Activated gamma-delta T cell treated with anti-CD3 and anti-CD28 coated beads, Interleukin-2, amount 50 U/mL, for 16 hours (primary cell): ENCODE measurements around the gene CACNA1D.

Experiments used
- DNase-seq: peaks from one replicate; pipeline ENCODE4 v3.0.0-alpha.2; 2020; ENCODE audit warnings: low read depth

Gene CACNA1D

DNA sequence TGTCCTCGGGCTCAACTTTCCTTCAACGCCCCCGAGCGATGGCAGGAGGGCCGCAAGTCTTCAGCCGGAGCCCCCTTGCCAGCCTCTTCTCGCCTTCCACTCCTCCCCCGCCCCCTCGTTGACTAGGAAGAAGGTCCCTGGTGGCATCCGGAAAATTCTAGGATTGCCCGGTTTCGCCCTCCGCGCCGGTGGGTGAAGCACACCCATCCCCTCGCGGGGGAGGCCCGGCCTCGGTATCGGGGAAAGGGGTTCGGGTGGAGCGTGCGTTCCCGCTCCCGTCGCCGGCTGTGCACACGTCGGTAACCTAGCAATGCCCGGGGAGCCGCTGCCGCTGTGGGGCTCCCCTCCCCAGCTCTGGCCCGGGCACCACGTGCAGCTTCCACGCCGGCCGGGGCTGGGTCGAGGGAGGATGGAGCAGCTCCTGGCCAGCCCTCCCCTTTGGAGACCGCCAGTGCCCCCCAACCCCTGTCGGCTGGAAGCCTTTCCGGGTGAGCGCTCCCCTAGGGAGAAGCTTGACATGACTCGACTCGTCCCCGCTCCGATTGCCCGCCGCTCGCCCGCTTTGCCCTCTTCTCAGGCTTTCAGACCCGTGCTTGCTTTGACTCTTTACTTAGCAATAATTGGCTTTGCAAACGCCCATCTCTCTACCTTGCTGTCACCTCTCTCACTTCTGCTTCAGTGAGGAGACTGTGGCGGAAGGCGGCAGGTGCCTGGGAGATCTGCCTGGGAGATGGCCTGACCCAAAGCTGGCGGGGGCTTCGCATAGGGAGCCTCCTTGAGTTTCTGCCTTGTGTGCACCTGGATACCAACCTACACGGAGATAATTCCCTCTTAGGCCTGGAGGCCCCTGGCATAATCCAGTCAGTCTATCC, 1.3 kb downstream of the CACNA1D start:
- no peak for DNase-seq

DNA sequence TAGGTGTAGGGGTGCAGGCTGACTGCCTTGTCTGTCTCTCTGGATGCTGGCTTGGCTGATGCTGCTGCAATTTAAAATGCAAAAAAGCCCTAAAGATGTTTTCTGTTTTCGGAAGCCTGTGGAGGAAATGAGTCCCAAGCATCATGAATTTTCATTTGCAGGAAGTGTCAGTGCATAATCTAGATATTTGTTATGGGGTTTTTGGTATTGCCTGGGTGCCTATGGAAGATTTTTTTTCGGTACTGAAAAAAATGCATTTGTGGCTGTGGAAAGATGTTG, 1.9 kb downstream of the CACNA1D start:
- DNase-seq, result no peak

DNA sequence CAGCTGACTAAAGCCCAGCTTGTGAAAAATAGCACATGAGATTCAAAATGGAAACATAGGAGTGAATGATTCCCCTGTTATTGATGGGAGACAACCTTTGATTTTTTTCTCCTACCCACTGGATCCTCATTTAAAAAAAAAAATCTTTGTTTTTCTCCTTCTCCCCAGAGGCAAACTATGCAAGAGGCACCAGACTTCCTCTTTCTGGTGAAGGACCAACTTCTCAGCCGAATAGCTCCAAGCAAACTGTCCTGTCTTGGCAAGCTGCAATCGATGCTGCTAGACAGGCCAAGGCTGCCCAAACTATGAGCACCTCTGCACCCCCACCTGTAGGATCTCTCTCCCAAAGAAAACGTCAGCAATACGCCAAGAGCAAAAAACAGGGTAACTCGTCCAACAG, 2.6 kb downstream of the CACNA1D start:
- DNase-seq, result no peak

DNA sequence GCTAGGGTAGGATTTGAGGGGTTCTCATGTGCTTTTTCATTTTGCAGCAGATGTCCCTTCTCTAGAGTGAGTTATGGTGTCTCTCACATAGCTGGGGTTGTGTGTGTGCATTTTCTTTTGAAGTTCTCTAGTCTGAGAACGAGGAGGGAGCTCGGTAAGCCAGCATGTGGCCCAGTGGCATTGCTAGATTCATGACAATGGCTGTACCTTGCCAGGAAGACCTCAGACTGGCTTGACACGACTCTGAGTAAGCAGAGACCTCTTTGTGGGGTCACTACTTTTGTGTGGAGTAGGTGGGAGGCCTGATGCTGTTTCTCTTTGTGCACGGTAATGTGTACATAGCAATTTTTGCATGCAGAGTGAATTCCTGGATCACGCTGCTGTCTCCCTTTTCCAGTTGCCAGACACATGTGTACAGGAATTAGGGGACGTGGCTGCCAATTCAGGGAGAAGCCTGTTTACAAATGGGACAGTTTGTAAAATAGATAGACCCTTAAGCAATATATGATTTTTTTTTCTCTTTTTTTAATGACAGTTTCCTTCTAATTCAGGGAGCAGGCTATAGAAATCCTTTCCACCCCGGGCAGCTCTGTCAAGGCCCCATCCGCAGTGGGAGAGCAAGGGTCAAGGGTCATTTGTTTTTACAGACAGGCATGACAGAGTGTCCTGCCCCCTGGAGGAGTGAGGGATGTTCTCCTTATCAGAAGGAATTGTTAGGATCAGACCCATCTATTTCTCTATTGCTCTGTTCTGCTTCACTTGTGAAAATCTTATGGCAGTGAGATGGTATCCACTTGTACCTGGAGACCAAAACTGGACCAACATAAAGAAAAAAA, 4.6 kb downstream of the CACNA1D start:
- DNase-seq, result no peak

DNA sequence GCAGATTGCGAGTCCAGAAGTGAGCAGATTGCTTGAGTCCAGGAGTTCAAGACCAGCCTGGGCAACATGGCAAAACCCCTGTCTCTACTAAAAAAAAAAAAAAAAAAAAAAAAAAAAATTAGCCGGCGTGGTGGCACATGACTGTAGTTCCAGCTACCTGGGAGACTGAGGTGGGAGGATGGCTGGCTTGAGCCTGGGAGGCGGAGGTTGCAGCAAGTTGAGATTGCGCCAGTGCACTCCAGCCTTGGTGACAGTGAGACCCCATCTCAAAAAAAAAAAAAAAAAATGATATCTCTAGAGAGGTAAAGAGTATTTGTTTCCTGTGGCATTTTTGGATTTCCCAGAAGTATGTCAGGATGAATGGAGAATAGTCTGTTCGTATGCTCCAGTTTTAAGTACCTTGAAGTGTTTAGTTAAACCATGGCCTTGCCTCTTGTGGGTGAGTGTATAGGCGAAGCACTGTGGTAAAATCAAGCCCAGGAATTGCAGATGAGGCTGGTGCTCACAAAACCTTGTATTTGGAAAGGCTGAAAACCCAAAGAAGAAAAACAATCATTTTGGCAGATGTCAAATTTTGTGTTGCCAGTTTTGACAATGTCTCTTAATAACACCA, 5.9 kb downstream of the CACNA1D start:
- DNase-seq, result no peak

DNA sequence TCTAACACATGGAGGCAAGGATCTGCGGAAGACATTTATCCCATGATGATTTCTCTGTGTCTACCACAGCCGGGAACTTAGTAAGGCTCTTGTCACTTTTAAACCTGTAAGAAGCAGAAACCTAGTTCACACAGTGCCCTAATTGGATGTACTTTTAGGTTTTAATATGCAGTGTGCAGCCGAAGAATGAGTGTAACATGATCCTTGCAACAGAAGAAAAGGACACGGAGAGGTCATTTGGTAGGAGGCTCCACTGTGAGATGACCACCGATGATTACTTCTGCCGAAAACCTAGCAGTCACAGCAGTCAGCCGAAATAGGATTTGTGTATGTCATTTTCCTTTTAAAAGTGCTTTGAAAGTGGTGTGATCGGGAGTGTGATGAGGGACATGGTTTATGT, 6.8 kb downstream of the CACNA1D start:
- no peak for DNase-seq

DNA sequence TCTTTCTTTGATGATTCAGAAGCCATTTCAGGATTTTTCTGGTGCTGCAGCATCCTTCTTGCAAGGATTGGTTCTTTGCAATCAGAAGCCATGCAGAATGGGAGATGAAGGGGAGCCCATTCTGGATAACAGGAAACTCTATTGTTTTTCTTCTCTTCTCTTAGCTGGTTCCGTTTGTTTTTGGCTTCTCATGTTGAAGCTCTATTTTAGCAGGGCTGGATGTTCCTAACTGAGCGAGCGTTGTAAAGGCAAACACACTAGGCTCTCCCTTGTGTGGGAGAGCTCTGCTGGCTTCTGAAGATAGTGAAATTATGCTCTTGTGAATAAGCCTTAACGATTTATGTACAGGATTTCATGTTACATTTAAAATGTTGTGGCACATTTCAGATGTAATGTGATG, 8.3 kb downstream of the CACNA1D start:
- DNase-seq, result no peak

DNA sequence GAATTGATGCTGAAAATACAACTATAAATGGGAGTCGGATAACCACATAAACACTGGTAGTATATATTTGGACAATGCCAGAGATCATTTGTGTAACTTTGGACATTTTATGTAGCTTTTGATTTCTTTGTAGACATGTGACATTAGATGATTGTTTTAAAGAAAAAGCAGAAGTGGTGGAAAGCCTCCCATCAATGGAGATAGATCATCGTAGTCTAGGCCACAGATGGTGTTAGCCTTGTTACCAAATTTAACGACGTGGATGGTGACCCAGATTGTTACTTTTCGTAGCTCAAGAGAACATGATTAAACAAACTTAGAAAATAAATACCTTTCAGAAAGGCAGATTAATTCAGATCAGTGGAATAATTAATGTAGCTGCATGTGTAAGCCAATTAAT, 8.8 kb downstream of the CACNA1D start:
- DNase-seq, result no peak

DNA sequence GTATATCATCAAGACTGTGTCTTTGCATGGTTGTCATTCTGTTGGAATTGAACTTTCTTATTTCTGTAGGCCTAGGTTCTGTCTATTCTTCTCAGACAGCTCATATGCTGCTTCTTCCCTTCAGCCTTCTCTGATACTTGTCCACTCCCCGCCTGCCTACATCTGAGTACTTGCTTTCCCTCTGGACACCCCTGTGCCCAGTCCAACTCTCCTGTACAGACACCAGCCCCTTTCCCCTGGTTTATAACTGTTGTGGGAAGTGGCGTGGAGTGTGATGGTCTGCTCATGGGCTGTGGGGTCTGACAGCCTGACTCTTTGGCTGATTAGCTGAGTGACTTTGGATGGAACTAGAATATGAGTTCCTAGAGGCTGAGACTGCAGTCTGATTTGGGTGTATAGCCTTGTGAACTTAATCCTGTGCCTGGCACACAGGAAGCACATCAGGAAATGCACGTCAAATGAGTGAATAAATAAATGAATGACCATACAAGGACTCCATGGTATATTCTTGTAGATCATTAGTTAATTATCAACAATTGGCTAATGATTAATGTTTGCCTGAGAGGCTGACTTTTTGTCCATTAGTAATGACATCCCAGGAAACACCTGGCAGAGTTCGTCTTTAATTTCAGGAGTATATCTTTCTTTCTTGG, 11.8 kb downstream of the CACNA1D start:
- DNase-seq, result no peak

DNA sequence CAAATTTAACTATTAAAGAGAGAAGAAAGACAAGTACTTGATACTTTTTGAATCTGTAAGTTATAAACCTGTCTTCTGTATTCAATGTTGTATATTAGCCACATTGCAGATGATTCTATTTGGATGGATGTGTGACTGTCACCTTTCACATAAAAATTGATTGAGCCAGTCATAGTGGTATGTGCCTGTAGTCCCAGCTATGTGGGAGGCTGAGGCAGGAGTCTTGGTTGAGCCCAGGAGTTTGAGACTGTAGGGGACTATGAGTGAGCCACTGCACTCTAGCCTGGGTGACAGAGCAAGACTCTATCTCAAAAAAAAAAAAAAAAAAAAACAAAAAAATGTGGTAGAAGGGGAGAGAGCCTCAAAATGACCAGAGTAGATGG, 12.3 kb downstream of the CACNA1D start:
- DNase-seq, result no peak

DNA sequence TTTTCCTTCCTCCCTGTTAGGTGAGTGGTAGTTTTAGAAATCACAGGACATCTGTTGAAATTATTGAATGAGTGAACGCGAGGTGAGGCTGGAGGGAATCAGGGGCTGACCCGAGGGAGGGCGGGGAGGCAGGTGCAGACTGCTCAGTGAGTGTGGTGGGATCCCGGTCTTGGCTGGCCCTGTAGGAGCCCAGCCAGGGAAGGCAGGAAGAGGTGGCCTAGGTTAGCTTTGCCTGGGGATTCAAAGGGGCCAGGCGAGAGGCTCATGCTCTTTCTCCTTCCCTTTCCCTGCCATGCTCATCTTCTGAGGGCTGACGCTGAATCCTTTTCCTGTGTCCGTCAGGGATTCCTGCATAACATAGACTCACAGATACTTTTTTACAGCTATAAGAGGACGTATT, 15.1 kb downstream of the CACNA1D start:
- DNase-seq, result no peak

DNA sequence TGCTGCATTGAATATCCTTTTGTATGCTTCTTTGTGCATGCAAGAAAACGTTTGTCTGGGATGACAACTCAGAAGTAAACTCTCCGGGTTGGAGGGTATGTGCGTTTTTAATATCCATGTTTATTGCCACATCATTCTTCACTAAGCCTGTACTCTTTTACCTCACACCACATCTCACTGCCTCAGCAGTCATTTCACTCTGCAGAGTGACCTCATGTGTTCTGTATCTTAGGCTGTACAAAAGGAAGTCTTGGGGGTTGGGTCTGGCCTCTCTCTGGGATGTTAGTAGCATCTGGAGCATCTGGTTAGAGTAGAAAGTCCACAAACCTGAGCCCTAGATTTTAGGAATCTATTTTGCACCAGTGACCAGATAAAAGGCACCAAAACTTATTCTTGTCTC, 16.1 kb downstream of the CACNA1D start:
- no peak for DNase-seq

DNA sequence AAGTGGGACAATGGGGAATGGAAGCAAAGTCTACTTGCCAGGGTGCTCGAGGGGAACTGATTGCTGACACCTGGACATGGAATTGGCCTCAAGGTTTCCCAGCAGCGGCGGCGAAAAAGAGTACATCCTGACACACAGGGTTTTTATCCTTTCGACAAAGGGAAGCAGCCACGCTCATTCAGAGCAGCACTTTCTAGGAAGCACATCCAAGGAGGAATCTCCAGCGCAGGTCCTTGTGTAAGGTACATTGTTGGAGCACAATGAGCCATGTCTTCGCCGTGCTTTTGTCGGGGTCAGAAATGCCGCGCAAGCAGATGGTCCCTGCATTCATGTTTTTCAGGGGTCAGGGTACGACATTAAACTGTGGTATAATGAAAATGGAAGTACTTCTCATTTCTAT, 16.8 kb downstream of the CACNA1D start:
- DNase-seq, result no peak

DNA sequence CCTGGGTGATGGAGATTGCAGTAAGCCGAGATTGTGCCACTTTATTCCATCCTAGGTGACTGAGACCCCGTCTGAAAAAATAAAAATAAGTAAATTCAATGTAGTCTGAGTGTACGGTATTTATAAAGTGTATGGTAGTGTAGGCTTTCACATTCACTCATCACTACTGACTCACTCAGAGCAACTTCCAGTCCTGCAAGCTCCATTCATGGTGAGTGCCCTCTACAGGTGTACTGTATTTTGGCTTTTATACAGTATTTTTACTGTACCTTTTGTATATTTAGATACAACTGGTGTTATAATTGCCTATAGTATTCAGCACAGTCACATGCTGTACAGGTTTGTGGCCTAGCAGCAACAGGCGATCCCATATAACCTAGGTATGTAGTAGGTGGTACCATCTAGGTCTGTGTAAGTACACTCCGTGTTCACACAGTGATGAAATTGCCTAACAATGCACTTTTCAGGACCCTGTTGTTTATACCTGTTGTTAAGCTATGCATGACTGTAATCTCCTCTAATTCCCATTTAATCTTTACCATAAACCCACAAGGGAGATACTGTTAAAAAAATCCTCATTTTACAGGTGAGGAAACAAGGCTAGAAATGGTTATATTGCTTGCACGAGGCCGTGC, 19.3 kb downstream of the CACNA1D start:
- DNase-seq, result no peak

DNA sequence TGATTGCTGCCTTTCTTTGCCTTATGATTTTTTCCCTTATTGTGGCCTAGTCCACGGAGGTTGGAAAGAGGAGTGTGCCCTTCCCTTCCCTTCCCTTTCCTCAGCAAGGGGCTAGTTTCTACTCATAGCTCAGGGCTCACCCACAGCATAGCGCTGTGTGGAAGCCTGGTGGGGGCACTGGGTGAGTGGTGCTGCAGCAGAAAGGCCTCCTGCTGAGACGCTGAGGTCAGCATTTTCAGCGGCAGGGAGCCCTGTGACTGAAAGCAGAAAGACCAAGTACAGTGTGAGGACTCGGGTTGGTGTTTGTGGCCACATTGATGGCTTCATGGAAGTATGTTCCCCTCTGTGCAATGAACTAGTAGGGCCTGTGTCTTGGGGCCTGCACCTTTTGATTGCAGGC, 21.9 kb downstream of the CACNA1D start:
- no peak for DNase-seq

DNA sequence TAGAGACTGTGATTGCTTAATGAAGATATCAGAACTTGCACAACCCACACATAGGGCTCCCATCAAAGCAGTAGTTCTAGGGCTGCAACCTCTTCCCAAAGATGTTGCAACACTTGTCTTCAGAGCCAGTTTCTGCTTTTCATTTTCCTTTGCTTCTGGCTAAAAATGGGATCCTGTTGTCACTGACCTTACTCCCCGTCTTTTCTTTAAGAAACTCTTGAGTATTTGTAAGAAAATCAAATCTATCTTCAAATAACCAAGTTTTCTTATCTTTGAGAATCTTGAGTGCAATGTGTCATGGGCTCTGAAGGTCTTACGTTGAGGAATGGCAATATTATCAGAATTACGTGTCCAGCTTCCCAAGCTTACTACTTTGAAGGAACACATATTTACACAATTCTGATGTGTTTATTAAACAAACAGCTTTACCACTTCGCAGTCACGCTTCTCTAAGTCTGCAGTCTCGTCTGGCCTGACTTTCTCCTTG, 24.1 kb downstream of the CACNA1D start:
- no peak for DNase-seq

DNA sequence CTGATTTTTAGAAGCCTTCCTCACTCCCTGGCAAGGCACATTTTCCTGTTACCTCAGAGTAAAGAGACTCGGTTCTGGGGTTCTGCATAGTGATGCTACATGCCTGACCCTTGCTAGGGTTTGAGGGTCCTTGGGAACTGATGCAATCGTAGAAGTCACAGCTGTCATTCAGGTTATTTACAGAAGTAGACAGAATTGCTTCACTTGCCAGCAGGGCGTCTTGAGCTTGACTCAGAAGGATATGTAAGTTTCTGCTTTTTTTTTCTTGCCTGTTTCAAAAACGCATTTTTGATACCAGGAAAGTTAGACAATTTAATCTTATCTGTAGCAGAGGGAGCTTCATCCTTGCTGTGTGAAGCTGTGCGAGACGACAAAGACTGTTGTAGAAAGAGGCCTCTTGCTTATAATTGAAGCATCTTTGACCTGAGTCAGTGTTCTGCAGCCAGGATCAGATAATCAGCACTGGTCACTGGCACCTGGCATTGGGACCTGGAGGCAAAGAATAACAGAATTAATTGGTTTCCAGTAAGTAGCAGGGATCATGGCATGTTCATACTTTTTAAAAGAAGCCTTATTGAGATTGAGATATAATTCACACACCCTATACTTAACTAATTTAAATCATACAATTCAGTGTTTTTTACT, 24.8 kb downstream of the CACNA1D start:
- no peak for DNase-seq

DNA sequence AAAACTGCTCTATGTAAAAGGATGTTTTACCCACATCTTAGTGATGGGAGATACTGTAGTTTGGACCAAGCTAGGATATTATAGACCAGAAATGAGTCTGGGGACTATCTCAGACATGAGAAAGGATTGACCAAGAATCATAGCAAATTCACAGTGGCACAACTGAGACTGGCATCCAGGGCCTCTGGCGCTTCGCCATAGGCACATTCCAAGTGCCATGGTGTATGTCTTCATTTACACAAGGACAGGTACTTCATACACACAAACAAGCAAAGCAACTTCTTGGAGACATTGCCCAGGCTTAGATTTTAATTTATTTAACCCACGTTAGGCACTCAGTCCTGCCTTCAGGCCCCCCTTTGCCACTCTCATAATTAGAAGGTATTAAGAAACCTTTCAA, 28.9 kb downstream of the CACNA1D start:
- no peak for DNase-seq

DNA sequence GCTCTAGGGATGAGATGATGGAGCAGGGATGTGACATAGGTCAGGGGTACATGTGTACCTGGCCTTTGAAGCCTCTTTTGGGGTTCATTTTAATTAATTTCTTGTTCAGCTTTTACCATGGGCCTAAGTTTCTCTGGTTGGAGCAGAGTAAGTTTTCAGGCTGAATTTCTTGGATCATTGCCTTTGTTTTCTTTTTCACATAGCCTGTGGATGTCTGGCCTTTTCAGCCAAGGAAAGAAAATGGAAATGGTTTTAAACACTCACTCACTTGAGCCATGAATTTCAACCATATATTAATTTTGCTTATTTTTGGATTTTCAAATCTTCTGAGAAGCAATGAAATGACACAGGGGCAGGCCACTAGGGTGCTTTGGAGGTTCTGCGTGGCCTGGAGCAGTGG, 30.2 kb downstream of the CACNA1D start:
- no peak for DNase-seq

DNA sequence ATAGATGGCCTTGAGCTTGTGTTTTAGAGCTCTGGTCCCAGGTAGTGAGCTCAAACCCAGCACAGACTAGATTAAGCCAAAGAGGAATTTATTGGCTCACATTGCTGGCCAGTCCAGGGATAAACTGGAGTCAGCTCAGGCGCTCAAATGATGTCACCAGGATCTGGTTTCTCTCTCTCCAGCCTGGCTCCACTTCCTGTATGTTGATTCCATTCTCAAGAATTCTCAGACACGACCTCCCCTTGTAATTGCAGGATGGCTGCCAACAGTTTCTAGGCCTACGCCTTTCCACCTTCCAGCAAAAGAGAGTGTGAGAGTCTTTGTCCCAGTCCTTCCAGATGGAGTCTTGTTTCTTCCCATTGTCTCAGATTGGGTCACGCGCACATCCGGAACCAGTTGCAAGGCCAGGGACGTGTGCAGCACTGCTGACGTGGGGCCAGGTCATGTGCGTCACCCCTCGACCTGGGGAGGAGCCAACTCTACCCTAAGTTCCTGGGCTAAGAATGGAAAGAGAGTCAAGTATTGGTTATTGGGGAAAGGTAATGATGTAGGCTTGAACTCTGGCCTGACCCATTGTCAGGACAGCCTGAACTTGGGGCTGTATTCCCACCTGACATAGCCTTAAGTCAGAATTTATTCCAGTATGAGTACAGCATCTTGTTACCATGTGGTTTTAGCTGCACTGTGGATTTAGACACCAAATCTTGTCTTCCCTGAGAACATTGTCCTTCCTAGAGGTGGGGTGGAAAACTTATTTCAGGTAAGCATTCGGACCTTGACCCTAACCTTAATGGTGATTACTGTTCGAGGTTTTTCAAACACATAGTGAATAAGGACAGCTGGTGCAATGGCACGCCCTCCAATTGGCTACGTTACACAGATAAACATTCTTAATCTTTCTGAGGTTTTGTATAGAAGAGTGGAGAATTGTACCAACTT, 31.6 kb downstream of the CACNA1D start:
- DNase-seq, result no peak

DNA sequence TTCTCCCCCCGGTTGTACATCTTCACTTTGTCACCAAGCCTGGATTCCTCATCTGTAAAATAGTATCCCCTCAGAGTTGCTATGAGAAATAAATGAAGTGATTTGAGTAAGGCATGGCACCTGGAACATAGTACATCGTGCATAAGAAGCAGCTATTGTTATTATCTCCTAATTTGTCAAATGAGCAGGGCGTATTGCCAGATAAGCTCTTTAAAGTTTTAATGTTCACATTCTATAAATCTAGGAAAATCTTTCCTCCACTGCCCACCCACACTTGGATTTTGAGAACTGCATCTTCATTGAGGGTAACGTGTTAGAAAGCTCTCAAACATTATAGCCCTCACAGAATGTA, 32.3 kb downstream of the CACNA1D start:
- no peak for DNase-seq
